WTC11 (cell line): ENCODE results near the gene OBSCN.

Experiments
- CBFB ChIP-seq: sonication (generic); formaldehyde crosslinking; IDR thresholded peaks from 2 replicates; pipeline ENCODE4 v1.8.1; 2022; ENCODE audit warnings: mild to moderate bottlenecking, low read depth, missing genetic modification reagents
- CREB1 ChIP-seq: sonication (generic); formaldehyde crosslinking; IDR thresholded peaks from 2 replicates; pipeline ENCODE4 v1.8.0; 2023; ENCODE audit warnings: mild to moderate bottlenecking, missing genetic modification reagents
- CREM ChIP-seq: sonication (generic); formaldehyde crosslinking; IDR thresholded peaks from 2 replicates; pipeline ENCODE4 v1.8.1; 2022; ENCODE audit warnings: mild to moderate bottlenecking, missing genetic modification reagents, moderate library complexity
- CTCF ChIP-seq: fragments of 200-600 bp; IDR thresholded peaks from 2 replicates; pipeline ENCODE4 v1.8.0; 2022; ENCODE audit warnings: antibody characterized with exemption
- E2F4 ChIP-seq: sonication (generic); formaldehyde crosslinking; IDR thresholded peaks from 2 replicates; pipeline ENCODE4 v1.8.1; 2022; ENCODE audit warnings: low read depth, mild to moderate bottlenecking, moderate library complexity, missing genetic modification reagents, borderline replicate concordance
- FOXK1 ChIP-seq: sonication (generic); formaldehyde crosslinking; IDR thresholded peaks from 2 replicates; pipeline ENCODE4 v1.8.0; 2022; ENCODE audit warnings: mild to moderate bottlenecking, moderate library complexity, missing genetic modification reagents
- HMGA2 ChIP-seq: fragments of 250-450 bp; sonication (Bioruptor Pico); IDR thresholded peaks from 2 replicates; pipeline ENCODE4 v1.4.0; 2021; ENCODE audit warnings: mild to moderate bottlenecking, moderate library complexity
- IRF2 ChIP-seq: sonication (generic); formaldehyde crosslinking; IDR thresholded peaks from 2 replicates; pipeline ENCODE4 v1.8.0; 2022; ENCODE audit warnings: low read depth, missing genetic modification reagents, borderline replicate concordance
- TCF7 ChIP-seq: sonication (generic); formaldehyde crosslinking; IDR thresholded peaks from 2 replicates; pipeline ENCODE4 v1.8.0; 2022; ENCODE audit warnings: mild to moderate bottlenecking, low read depth, missing genetic modification reagents, moderate library complexity
- TEAD4 ChIP-seq: sonication (generic); formaldehyde crosslinking; IDR thresholded peaks from 2 replicates; pipeline ENCODE4 v1.8.0; 2022; ENCODE audit warnings: mild to moderate bottlenecking, missing genetic modification reagents
- ZMAT4 ChIP-seq: fragments of 250-450 bp; sonication (Bioruptor Pico); IDR thresholded peaks from 2 replicates; pipeline ENCODE4 v1.9.0; 2021; ENCODE audit warnings: mild to moderate bottlenecking
- ZNF512 ChIP-seq: sonication (generic); formaldehyde crosslinking; IDR thresholded peaks from 2 replicates; pipeline ENCODE4 v1.8.1; 2022; ENCODE audit warnings: missing genetic modification reagents, borderline replicate concordance
- ZSCAN18 ChIP-seq: fragments of 250-450 bp; sonication (Bioruptor Pico); IDR thresholded peaks from 2 replicates; pipeline ENCODE4 v2.1.2; 2022; ENCODE audit warnings: mild to moderate bottlenecking, moderate library complexity

GRCh38 chr1:228267962-228268880, 60.4 kb downstream of the OBSCN start:
- TF ChIP-seq ZSCAN18 (no peak), CTCF (no peak), ZMAT4 (CRISPR knock-in tag) (no peak), E2F4 (no peak), CREM (CRISPR knock-in tag) (no peak), CREB1 (CRISPR knock-in tag) (no peak), CBFB (CRISPR knock-in tag) (no peak), TEAD4 (CRISPR knock-in tag) (no peak), ZNF512 (CRISPR knock-in tag) (no peak), FOXK1 (CRISPR knock-in tag) (no peak), HMGA2 (CRISPR knock-in tag) (no peak), TCF7 (no peak), IRF2 (no peak)
